Central memory CD8-positive, alpha-beta T cell (primary cell): ENCODE results near the gene JMJD1C.
A peak's percentile ranks its signal among the peaks of the same experiment; 100 is the strongest.

ENCODE experiments used
- ATAC-seq: fragments of 150-1000 bp; cut with Tn5 transposase; replicated peaks from 2 replicates; pipeline ENCODE4 v1.10.0; 2022; ENCODE audit warnings: mild to moderate bottlenecking, moderate FRiP score, moderate number of reproducible peaks; ENCODE audit not compliant: poor library complexity, severe bottlenecking; ENCODE audit errors: extremely low read depth
- DNase-seq, 2 donors: peaks; one replicate each; pipeline ENCODE4 v3.0.0; 2021; ENCODE audit warnings: low spot score in 2 of 2
- H3K27ac Mint-ChIP-seq: one replicate; pipeline ENCODE4 v1.8.0; 2022; ENCODE audit warnings: low read depth, mild to moderate bottlenecking, moderate library complexity, mixed read lengths
- H3K27me3 Mint-ChIP-seq: one replicate; pipeline ENCODE4 v1.8.0; 2022; ENCODE audit warnings: mixed read lengths
- H3K36me3 Mint-ChIP-seq: one replicate; pipeline ENCODE4 v1.8.0; 2022; ENCODE audit warnings: mild to moderate bottlenecking, moderate library complexity, mixed read lengths; ENCODE audit not compliant: insufficient read depth
- H3K4me1 Mint-ChIP-seq: one replicate; pipeline ENCODE4 v1.8.0; 2022; ENCODE audit warnings: mixed read lengths
- H3K4me3 Mint-ChIP-seq: one replicate; pipeline ENCODE4 v1.8.0; 2022; ENCODE audit warnings: mild to moderate bottlenecking, moderate library complexity, mixed read lengths
- H3K9me3 Mint-ChIP-seq: one replicate; pipeline ENCODE4 v1.8.0; 2022; ENCODE audit warnings: mixed read lengths

The JMJD1C gene

GRCh38 chr10:63197344-63198092 is 268.3 kb downstream of the JMJD1C start:
- Mint-ChIP-seq H3K27ac (peak overlapping the region; percentile 53), H3K27me3 (no peaks in the 10 kb centered on the region), H3K9me3 (no peaks in the 10 kb centered on the region), H3K4me1 (no peaks in the 10 kb centered on the region), H3K4me3 (no peak overlapping the region), H3K36me3 (peaks cover 63% of the 10 kb centered on the region)
- ATAC-seq = no peak
- DNase-seq = no peak

GRCh38 chr10:63192826-63193225 is 273.0 kb downstream of the JMJD1C start:
- Mint-ChIP-seq H3K4me3 (no peak overlapping the region), H3K36me3 (peaks cover 73% of the 10 kb centered on the region), H3K9me3 (no peaks in the 10 kb centered on the region), H3K27me3 (no peaks in the 10 kb centered on the region), H3K27ac (no peak overlapping the region), H3K4me1 (no peaks in the 10 kb centered on the region)
- DNase-seq (no peak), ATAC-seq (no peak)

GRCh38 chr10:63175534-63175933 is 290.2 kb downstream of the JMJD1C start:
- H3K27ac Mint-ChIP-seq = no peak overlapping the region
- DNase-seq (no peak), ATAC-seq (no peak)
- no peak overlapping the region for H3K4me3 Mint-ChIP-seq
- H3K27me3 Mint-ChIP-seq = no peaks in the 10 kb centered on the region
- H3K4me1 Mint-ChIP-seq = peaks cover 16% of the 10 kb centered on the region
- H3K36me3 Mint-ChIP-seq = peaks cover 60% of the 10 kb centered on the region
- no peaks in the 10 kb centered on the region for H3K9me3 Mint-ChIP-seq

GRCh38 chr10:63173468-63174232 is 292.1 kb downstream of the JMJD1C start:
- Mint-ChIP-seq H3K9me3 (no peaks in the 10 kb centered on the region), H3K27me3 (no peaks in the 10 kb centered on the region), H3K27ac (no peak overlapping the region), H3K36me3 (peaks cover 57% of the 10 kb centered on the region), H3K4me1 (peaks cover 16% of the 10 kb centered on the region), H3K4me3 (no peak overlapping the region)
- DNase-seq (no peak), ATAC-seq (peak; percentile 64)

- no peak overlapping the region for H3K4me3 Mint-ChIP-seq
- no peaks in the 10 kb centered on the region for H3K9me3 Mint-ChIP-seq
- no peak for DNase-seq
- peak overlapping the region; percentile 59 for H3K27ac Mint-ChIP-seq
- H3K36me3 Mint-ChIP-seq = peaks cover 52% of the 10 kb centered on the region
- H3K4me1 Mint-ChIP-seq = peaks cover 16% of the 10 kb centered on the region
- no peak for ATAC-seq
- no peaks in the 10 kb centered on the region for H3K27me3 Mint-ChIP-seq
Observed at GRCh38 chr10:63171926-63172325, 293.9 kb downstream of the JMJD1C start.

GRCh38 chr10:63171255-63171855 is 294.4 kb downstream of the JMJD1C start:
- ATAC-seq (no peak), DNase-seq (no peak)
- no peaks in the 10 kb centered on the region for H3K9me3 Mint-ChIP-seq
- peak overlapping the region; percentile 59 for H3K27ac Mint-ChIP-seq
- H3K4me3 Mint-ChIP-seq = no peak overlapping the region
- H3K27me3 Mint-ChIP-seq = no peaks in the 10 kb centered on the region
- H3K36me3 Mint-ChIP-seq = peaks cover 53% of the 10 kb centered on the region
- H3K4me1 Mint-ChIP-seq = peaks cover 16% of the 10 kb centered on the region

GRCh38 chr10:63169624-63170023 is 296.2 kb downstream of the JMJD1C start:
- peaks cover 56% of the 10 kb centered on the region for H3K36me3 Mint-ChIP-seq
- H3K27me3 Mint-ChIP-seq = no peaks in the 10 kb centered on the region
- peaks cover 16% of the 10 kb centered on the region for H3K4me1 Mint-ChIP-seq
- ATAC-seq (no peak), DNase-seq (no peak)
- no peak overlapping the region for H3K4me3 Mint-ChIP-seq
- H3K9me3 Mint-ChIP-seq = no peaks in the 10 kb centered on the region
- peak overlapping the region; percentile 52 for H3K27ac Mint-ChIP-seq

- DNase-seq (no peak), ATAC-seq (no peak)
- H3K4me1 Mint-ChIP-seq = peaks cover 10% of the 10 kb centered on the region
- no peak overlapping the region for H3K4me3 Mint-ChIP-seq
- peaks cover 54% of the 10 kb centered on the region for H3K36me3 Mint-ChIP-seq
- no peaks in the 10 kb centered on the region for H3K9me3 Mint-ChIP-seq
- H3K27me3 Mint-ChIP-seq = no peaks in the 10 kb centered on the region
- peak overlapping the region; percentile 69 for H3K27ac Mint-ChIP-seq
Observed at GRCh38 chr10:63168821-63169462, 296.8 kb downstream of the JMJD1C start.

- Mint-ChIP-seq H3K4me3 (no peak overlapping the region), H3K9me3 (no peaks in the 10 kb centered on the region), H3K27ac (no peak overlapping the region), H3K27me3 (no peaks in the 10 kb centered on the region), H3K4me1 (peaks cover 2% of the 10 kb centered on the region), H3K36me3 (peaks cover 43% of the 10 kb centered on the region)
- ATAC-seq = peak; percentile 58
- DNase-seq = no peak
Observed at GRCh38 chr10:63166742-63167258, 299.0 kb downstream of the JMJD1C start.

GRCh38 chr10:63165249-63165648 is 300.5 kb downstream of the JMJD1C start:
- no peak for DNase-seq
- Mint-ChIP-seq H3K4me1 (peaks cover 6% of the 10 kb centered on the region), H3K27ac (no peak overlapping the region), H3K4me3 (no peak overlapping the region), H3K27me3 (no peaks in the 10 kb centered on the region), H3K9me3 (no peaks in the 10 kb centered on the region), H3K36me3 (peaks cover 45% of the 10 kb centered on the region)
- ATAC-seq = no peak

- no peak for ATAC-seq
- no peaks in the 10 kb centered on the region for H3K9me3 Mint-ChIP-seq
Observed at GRCh38 chr10:63164166-63164623, 301.6 kb downstream of the JMJD1C start.

GRCh38 chr10:63161592-63161991 is 304.2 kb downstream of the JMJD1C start:
- Mint-ChIP-seq H3K27ac (peak overlapping the region; percentile 21), H3K4me3 (no peak overlapping the region)

More at GRCh38 chr10:63164166-63164623, 301.6 kb downstream of the JMJD1C start:
- H3K27ac Mint-ChIP-seq = no peak overlapping the region
- H3K36me3 Mint-ChIP-seq = peaks cover 40% of the 10 kb centered on the region
- H3K4me1 Mint-ChIP-seq = peaks cover 6% of the 10 kb centered on the region
- H3K27me3 Mint-ChIP-seq = no peaks in the 10 kb centered on the region
- H3K4me3 Mint-ChIP-seq = no peak overlapping the region
- no peak for DNase-seq

More at GRCh38 chr10:63161592-63161991, 304.2 kb downstream of the JMJD1C start:
- Mint-ChIP-seq H3K36me3 (peaks cover 25% of the 10 kb centered on the region), H3K9me3 (no peaks in the 10 kb centered on the region), H3K4me1 (peaks cover 14% of the 10 kb centered on the region), H3K27me3 (no peaks in the 10 kb centered on the region)
- ATAC-seq (no peak), DNase-seq (no peak)
